Suppressor macrophage treated with lipopolysaccharide for 1 hour (primary cell): ENCODE measurements around the gene GLIPR1L2.

Experiments
- DNase-seq, 3 donors: peaks; one replicate each; pipeline ENCODE4 v3.0.0-alpha.2; 2020 to 2022

Gene GLIPR1L2

GRCh38 chr12:75478116-75478794 is 87.4 kb downstream of the GLIPR1L2 start:
- DNase-seq: peak; percentile 76 to 94 (median 94)

GRCh38 chr12:75479963-75480461 is 89.1 kb downstream of the GLIPR1L2 start:
- peak in 1 of 3 donors; percentile 41 for DNase-seq

- DNase-seq: peak; percentile 85 to 96 (median 95)
Observed at GRCh38 chr12:75480469-75480949, 89.6 kb downstream of the GLIPR1L2 start, which contains the start of gene GLIPR1. GLIPR1 (plus strand) TSS chr12:75480755; CDS start chr12:75480881, 126 bp downstream.

GRCh38 chr12:75481013-75481705 is 90.3 kb downstream of the GLIPR1L2 start:
- peak in 2 of 3 donors; percentile 71 to 80 for DNase-seq

- DNase-seq: peak in 2 of 3 donors; percentile 61 to 65
Observed at GRCh38 chr12:75481774-75482173, 90.9 kb downstream of the GLIPR1L2 start.
